NCI-H226 (cell line): Measurements from ENCODE around the gene CFAP70.

Source experiments
- DNase-seq: peaks from one replicate; pipeline ENCODE4 v3.0.0-alpha.2; 2015

The CFAP70 gene

GRCh38 chr10:73251683-73252444 lies 106.8 kb downstream of the CFAP70 start:
- DNase-seq = no peak

GRCh38 chr10:73248259-73248724 lies 110.4 kb downstream of the CFAP70 start:
- no peak for DNase-seq

- no peak for DNase-seq
These were observed 111.0 kb downstream of the CFAP70 start for GRCh38 chr10:73247509-73248258.

- DNase-seq = peak; percentile 86
These were observed 111.8 kb downstream of the CFAP70 start, which contains the start of gene DNAJC9 for GRCh38 chr10:73246646-73247508. DNAJC9 (minus strand) TSS chr10:73247255; CDS start chr10:73247189, 66 bp downstream.

- no peak for DNase-seq
These were observed 112.4 kb downstream of the CFAP70 start for GRCh38 chr10:73246322-73246645.

GRCh38 chr10:73244866-73245477 lies 113.7 kb downstream of the CFAP70 start:
- no peak for DNase-seq

GRCh38 chr10:73239908-73240307 lies 118.8 kb downstream of the CFAP70 start:
- no peak for DNase-seq

- DNase-seq = no peak
These were observed 119.6 kb downstream of the CFAP70 start for GRCh38 chr10:73238990-73239566.

- DNase-seq = no peak
These were observed 124.0 kb downstream of the CFAP70 start for GRCh38 chr10:73234695-73235094.

- no peak for DNase-seq
These were observed 124.8 kb downstream of the CFAP70 start for GRCh38 chr10:73233883-73234282.

GRCh38 chr10:73232887-73233286 lies 125.8 kb downstream of the CFAP70 start:
- DNase-seq = no peak

GRCh38 chr10:73229567-73229966 lies 129.1 kb downstream of the CFAP70 start:
- no peak for DNase-seq

- no peak for DNase-seq
These were observed 130.4 kb downstream of the CFAP70 start for GRCh38 chr10:73228247-73228646.

- DNase-seq = no peak
These were observed 132.0 kb downstream of the CFAP70 start for GRCh38 chr10:73226663-73227062.

- DNase-seq = peak; percentile 37
These were observed 133.1 kb downstream of the CFAP70 start for GRCh38 chr10:73225518-73225917.

- DNase-seq = no peak
These were observed 137.7 kb downstream of the CFAP70 start for GRCh38 chr10:73220989-73221388.

GRCh38 chr10:73219384-73219783 lies 139.3 kb downstream of the CFAP70 start:
- DNase-seq = no peak

- DNase-seq = peak; percentile 10
These were observed 140.1 kb downstream of the CFAP70 start for GRCh38 chr10:73218431-73219191.

- DNase-seq = no peak
These were observed 141.0 kb downstream of the CFAP70 start for GRCh38 chr10:73217628-73218027.

- no peak for DNase-seq
These were observed 142.9 kb downstream of the CFAP70 start for GRCh38 chr10:73215749-73216148.

GRCh38 chr10:73211106-73211811 lies 147.4 kb downstream of the CFAP70 start:
- no peak for DNase-seq
